SK-N-SH (cell line): Measurements from ENCODE around the gene GAS2L1. TPM values are rescaled to one million over a fixed set of nuclear protein-coding genes. Genes with fewer than 3 reads are reported as not detected.

Experiments used
- CTCF ChIA-PET: fragments of 300-600, 350-600 bp; formaldehyde crosslinking; extraction: SDS; loops from one replicate; lab custom pipeline; 2021; lab: Yijun Ruan, JAX
- POLR2A ChIA-PET: fragments of 350-600 bp; sonication (Branson Sonifier 250); formaldehyde crosslinking; extraction: SDS; loops from one replicate; lab custom pipeline; 2020; ENCODE audit warnings: antibody characterized with exemption, inconsistent platforms; lab: Yijun Ruan, JAX
- DNase-seq: peaks from one replicate; pipeline ENCODE4 v3.0.0; 2012
- H2AFZ ChIP-seq: fragments of 200-600 bp; sonication (generic); 2 replicates; pipeline ENCODE4 v1.8.1; 2016; ENCODE audit warnings: antibody characterized with exemption, mild to moderate bottlenecking, low read depth
- H3F3A ChIP-seq: fragments of 200-600 bp; sonication (generic); replicated peaks from 2 replicates; pipeline ENCODE3; 2016; ENCODE audit warnings: antibody characterized with exemption, mild to moderate bottlenecking; ENCODE audit not compliant: insufficient read depth
- H3K27ac ChIP-seq, 2 experiments: fragments of 200-500 bp in 1 of 2; fragments of 200-600 bp in 1 of 2; sonication (Bioruptor generic) in 1 of 2; sonication (generic), shearing (Covaris generic) in 1 of 2; 2 replicates each; pipeline versions ENCODE4 v1.5.1 to v1.6.1; 2014 to 2016; ENCODE audit warnings: low read depth in 2 of 2, inconsistent platforms in 1 of 2, low read length in 1 of 2, mild to moderate bottlenecking in 1 of 2, mixed read lengths in 1 of 2
- H3K27me3 ChIP-seq: fragments of 200-600 bp; sonication (generic), shearing (Covaris generic); 2 replicates; pipeline ENCODE4 v1.6.1; 2016; ENCODE audit warnings: mixed run types; ENCODE audit not compliant: insufficient read depth
- H3K36me3 ChIP-seq, 2 experiments: fragments of 200-500 bp in 1 of 2; fragments of 200-600 bp in 1 of 2; sonication (Bioruptor generic) in 1 of 2; sonication (generic) in 1 of 2; replicated peaks in 1 of 2; 2 replicates each; pipeline versions ENCODE3 to v1.5.1; 2014 to 2016; ENCODE audit warnings: low read length in 1 of 2, mild to moderate bottlenecking in 1 of 2; ENCODE audit not compliant: insufficient read depth in 2 of 2, control insufficient read depth in 1 of 2
- H3K4me1 ChIP-seq, 2 experiments: fragments of 200-500 bp in 1 of 2; fragments of 200-600 bp in 1 of 2; sonication (Bioruptor generic) in 1 of 2; sonication (generic), shearing (Covaris generic) in 1 of 2; 2 replicates each; pipeline versions ENCODE4 v1.5.1 to v1.6.1; 2014 to 2016; ENCODE audit warnings: low read depth in 1 of 2, low read length in 1 of 2, mixed run types in 1 of 2; ENCODE audit not compliant: insufficient read depth in 2 of 2, control insufficient read depth in 1 of 2
- H3K4me2 ChIP-seq: fragments of 200-600 bp; sonication (generic), shearing (Covaris generic); 2 replicates; pipeline ENCODE4 v1.6.1; 2017; ENCODE audit warnings: mixed run types
- H3K4me3 ChIP-seq, 2 experiments: fragments of 200-500 bp in 1 of 2; fragments of 200-600 bp in 1 of 2; sonication (Bioruptor generic) in 1 of 2; sonication (generic), shearing (Covaris generic) in 1 of 2; 2 replicates each; pipeline versions ENCODE4 v1.5.1 to v1.8.1; 2014 to 2016; ENCODE audit warnings: low read depth in 2 of 2, inconsistent platforms in 1 of 2, low read length in 1 of 2, mild to moderate bottlenecking in 1 of 2, mixed read lengths in 1 of 2, moderate library complexity in 1 of 2
- H3K79me2 ChIP-seq: fragments of 200-600 bp; sonication (generic); 2 replicates; pipeline ENCODE4 v1.8.1; 2017; ENCODE audit warnings: mild to moderate bottlenecking; ENCODE audit not compliant: insufficient read depth
- H3K9ac ChIP-seq: fragments of 200-600 bp; sonication (generic); 2 replicates; pipeline ENCODE4 v1.6.1; 2017; ENCODE audit warnings: mixed run types
- H3K9me2 ChIP-seq: fragments of 200-600 bp; sonication (generic); 2 replicates; pipeline ENCODE4 v1.6.1; 2017; ENCODE audit warnings: mixed run types
- H3K9me3 ChIP-seq: fragments of 200-600 bp; sonication (generic); 2 replicates; pipeline ENCODE4 v1.6.1; 2017; ENCODE audit warnings: mixed run types, mild to moderate bottlenecking, moderate library complexity
- H4K20me1 ChIP-seq: fragments of 200-600 bp; sonication (generic); 2 replicates; pipeline ENCODE4 v1.6.1; 2017; ENCODE audit warnings: mild to moderate bottlenecking, mixed run types; ENCODE audit not compliant: insufficient read depth
- CHD2 ChIP-seq: fragments of 150-350 bp; IDR thresholded peaks from 2 replicates; pipeline ENCODE4 v1.6.1; 2018; ENCODE audit warnings: low read length; ENCODE audit not compliant: partially characterized antibody
- ELF1 ChIP-seq: IDR thresholded peaks from 2 replicates; pipeline ENCODE4 v1.4.0; 2012
- EP300 ChIP-seq, 2 experiments: IDR thresholded peaks; 2 replicates each; pipeline versions ENCODE4 v1.4.0 to v1.6.1; 2012; ENCODE audit warnings: borderline replicate concordance in 1 of 2, low read depth in 1 of 2, low read length in 1 of 2
- EZH2phosphoT487 ChIP-seq: fragments of 200-600 bp; sonication (generic); IDR thresholded peaks from 2 replicates; pipeline ENCODE4 v1.6.1; 2017; ENCODE audit warnings: low read depth, mixed run types, mild to moderate bottlenecking, antibody characterized with exemption, moderate library complexity, borderline replicate concordance
- FOSL2 ChIP-seq: IDR thresholded peaks from 2 replicates; pipeline ENCODE4 v1.4.0; 2012; ENCODE audit warnings: low read depth, mild to moderate bottlenecking, moderate library complexity, borderline replicate concordance
- GABPA ChIP-seq: IDR thresholded peaks from 2 replicates; pipeline ENCODE4 v1.4.0; 2012; ENCODE audit warnings: low read depth, mild to moderate bottlenecking
- GATA2 ChIP-seq: sonication (generic); formaldehyde crosslinking; IDR thresholded peaks from 2 replicates; pipeline ENCODE4 v1.5.0; 2020; ENCODE audit warnings: mild to moderate bottlenecking, missing genetic modification reagents
- JUND ChIP-seq: IDR thresholded peaks from 2 replicates; pipeline ENCODE4 v1.4.0; 2012
- MAX ChIP-seq: IDR thresholded peaks from 2 replicates; pipeline ENCODE4 v1.4.0; 2012; ENCODE audit warnings: low read depth
- MXI1 ChIP-seq: IDR thresholded peaks from 2 replicates; pipeline ENCODE4 v1.6.1; 2012; ENCODE audit warnings: mild to moderate bottlenecking, low read depth, low read length, improper control_type of control experiment
- NFIC ChIP-seq: IDR thresholded peaks from 2 replicates; pipeline ENCODE4 v1.4.0; 2012; ENCODE audit warnings: borderline replicate concordance
- NRF1 ChIP-seq: IDR thresholded peaks from 2 replicates; pipeline ENCODE4 v1.6.1; 2012; ENCODE audit warnings: low read depth, mild to moderate bottlenecking, low read length
- POLR2AphosphoS5 ChIP-seq: IDR thresholded peaks from 2 replicates; pipeline ENCODE4 v1.6.1; 2012; ENCODE audit warnings: low read depth, low read length
- RAD21 ChIP-seq: IDR thresholded peaks from 2 replicates; pipeline ENCODE4 v1.6.1; 2012; ENCODE audit warnings: mild to moderate bottlenecking, low read length
- RCOR1 ChIP-seq: fragments of 150-350 bp; IDR thresholded peaks from 2 replicates; pipeline ENCODE4 v1.6.1; 2017; ENCODE audit warnings: antibody characterized with exemption, low read length
- RFX5 ChIP-seq: IDR thresholded peaks from 2 replicates; pipeline ENCODE4 v1.6.1; 2012; ENCODE audit warnings: mild to moderate bottlenecking, improper control_type of control experiment, low read length
- SMC3 ChIP-seq: IDR thresholded peaks from 2 replicates; pipeline ENCODE4 v1.6.1; 2012; ENCODE audit warnings: low read depth, low read length, improper control_type of control experiment
- TAF1 ChIP-seq: IDR thresholded peaks from 2 replicates; pipeline ENCODE4 v1.6.1; 2012; ENCODE audit warnings: low read depth, mild to moderate bottlenecking, low read length, moderate library complexity, borderline replicate concordance
- TCF12 ChIP-seq: IDR thresholded peaks from 2 replicates; pipeline ENCODE4 v1.4.0; 2012
- WGBS: methylation state at CpG from one replicate; pipeline ENCODE4 v1.1.6; 2017; ENCODE audit warnings: low lambda C conversion rate; 5-methylcytosine and 5-hydroxymethylcytosine counted together
- polyA plus RNA-seq, 3 experiments: library from polyadenylated mRNA; depleted of rRNA; stranded (reverse); fragments of >200 nt; gene quantifications; 2 replicates each; pipeline ENCODE4 v1.2.3, GENCODE V29; 2012
- TF ChIP-seq, protein P1 (sequence below): IDR thresholded peaks from 2 replicates; pipeline ENCODE4 v1.4.0; 2012; ENCODE audit warnings: low read depth, borderline replicate concordance
- TF ChIP-seq, protein P2 (sequence below): fragments of 150-350 bp; IDR thresholded peaks from 2 replicates; pipeline ENCODE4 v1.6.1; 2017; ENCODE audit warnings: antibody characterized with exemption, low read length, low read depth, borderline replicate concordance

GAS2L1 gene
- polyA plus RNA-seq, 1 of the 3 experiments (the other 2 are of a cell fraction), result 21.8 TPM

DNA sequence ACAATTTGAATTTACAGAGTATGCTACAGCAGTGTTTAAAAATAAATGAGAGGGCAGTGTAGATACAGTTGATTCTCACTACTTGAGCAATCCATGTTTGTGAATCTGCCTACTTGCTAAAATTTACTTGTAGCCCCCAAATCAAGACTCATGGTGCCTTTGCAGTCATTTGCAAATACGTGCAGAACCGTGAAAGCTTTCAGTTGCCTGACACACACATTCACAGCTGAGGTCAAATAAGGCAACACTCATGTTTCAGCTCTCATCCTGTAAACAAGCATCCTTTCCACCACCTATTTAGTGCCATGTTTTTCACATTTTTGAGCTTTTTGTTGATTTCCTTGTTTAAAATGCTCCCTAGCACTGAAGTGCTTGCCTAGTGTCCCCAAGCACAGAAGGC lies 41.6 kb downstream of the GAS2L1 start:
- Histone ChIP-seq H3K9ac (no peak overlapping the region), H3K36me3 (peaks cover 28 to 65% of the 10 kb centered on the region in 2 experiments), H3K9me3 (no peaks in the 10 kb centered on the region), H4K20me1 (no peaks in the 10 kb centered on the region), H3K27me3 (no peaks in the 10 kb centered on the region), H2AFZ (no peak overlapping the region), H3K4me1 (peaks cover 18 to 35% of the 10 kb centered on the region in 2 experiments), H3K79me2 (no peaks in the 10 kb centered on the region), H3K27ac (no peak overlapping the region), H3K4me2 (no peak overlapping the region), H3K4me3 (no peak overlapping the region), H3F3A (peaks cover 26% of the 10 kb centered on the region), H3K9me2 (no peaks in the 10 kb centered on the region)
- CTCF ChIA-PET, result interaction anchor here (1.2 to 2.2 kb wide), 3 partner anchors 11 to 54 kb away, joined by 3 to 11 read pairs (median 8); partner anchors contain the start of gene GAS2L1
- WGBS, result 93% methylated on average over 2 of the region's 2 CpGs
- no peak for DNase-seq
- TF ChIP-seq ELF1, result no peak
- no peak for TF ChIP-seq GABPA
- no peak for TF ChIP-seq JUND
- no peak for TF ChIP-seq EZH2phosphoT487
- TF ChIP-seq, protein P1, sequence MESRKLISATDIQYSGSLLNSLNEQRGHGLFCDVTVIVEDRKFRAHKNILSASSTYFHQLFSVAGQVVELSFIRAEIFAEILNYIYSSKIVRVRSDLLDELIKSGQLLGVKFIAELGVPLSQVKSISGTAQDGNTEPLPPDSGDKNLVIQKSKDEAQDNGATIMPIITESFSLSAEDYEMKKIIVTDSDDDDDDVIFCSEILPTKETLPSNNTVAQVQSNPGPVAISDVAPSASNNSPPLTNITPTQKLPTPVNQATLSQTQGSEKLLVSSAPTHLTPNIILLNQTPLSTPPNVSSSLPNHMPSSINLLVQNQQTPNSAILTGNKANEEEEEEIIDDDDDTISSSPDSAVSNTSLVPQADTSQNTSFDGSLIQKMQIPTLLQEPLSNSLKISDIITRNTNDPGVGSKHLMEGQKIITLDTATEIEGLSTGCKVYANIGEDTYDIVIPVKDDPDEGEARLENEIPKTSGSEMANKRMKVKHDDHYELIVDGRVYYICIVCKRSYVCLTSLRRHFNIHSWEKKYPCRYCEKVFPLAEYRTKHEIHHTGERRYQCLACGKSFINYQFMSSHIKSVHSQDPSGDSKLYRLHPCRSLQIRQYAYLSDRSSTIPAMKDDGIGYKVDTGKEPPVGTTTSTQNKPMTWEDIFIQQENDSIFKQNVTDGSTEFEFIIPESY, result no peak
- no peak for TF ChIP-seq SMC3
- no peak for TF ChIP-seq POLR2AphosphoS5
- TF ChIP-seq MXI1, result no peak
- no peak for TF ChIP-seq CHD2
- TF ChIP-seq, protein P2, sequence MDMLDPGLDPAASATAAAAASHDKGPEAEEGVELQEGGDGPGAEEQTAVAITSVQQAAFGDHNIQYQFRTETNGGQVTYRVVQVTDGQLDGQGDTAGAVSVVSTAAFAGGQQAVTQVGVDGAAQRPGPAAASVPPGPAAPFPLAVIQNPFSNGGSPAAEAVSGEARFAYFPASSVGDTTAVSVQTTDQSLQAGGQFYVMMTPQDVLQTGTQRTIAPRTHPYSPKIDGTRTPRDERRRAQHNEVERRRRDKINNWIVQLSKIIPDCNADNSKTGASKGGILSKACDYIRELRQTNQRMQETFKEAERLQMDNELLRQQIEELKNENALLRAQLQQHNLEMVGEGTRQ, result no peak
- no peak for TF ChIP-seq NFIC
- TF ChIP-seq RCOR1, result no peak
- no peak for TF ChIP-seq TAF1
- TF ChIP-seq TCF12, result no peak
- TF ChIP-seq GATA2, result no peak
- no peak for TF ChIP-seq NRF1
- no peak for TF ChIP-seq RFX5
- TF ChIP-seq MAX, result no peak
- POLR2A ChIA-PET, result no interaction called here

- Histone ChIP-seq H3K4me2 (no peak overlapping the region), H3K27me3 (no peaks in the 10 kb centered on the region), H2AFZ (no peak overlapping the region), H4K20me1 (no peaks in the 10 kb centered on the region), H3K9me3 (no peaks in the 10 kb centered on the region), H3K4me1 (peaks cover 10 to 26% of the 10 kb centered on the region in 2 experiments; a peak in 3 of 4 replicates), H3K36me3 (peaks cover 28 to 74% of the 10 kb centered on the region in 2 experiments), H3K9me2 (no peaks in the 10 kb centered on the region), H3K27ac (no peak overlapping the region), H3K9ac (no peak overlapping the region), H3K79me2 (no peaks in the 10 kb centered on the region), H3F3A (peaks cover 18% of the 10 kb centered on the region), H3K4me3 (no peak overlapping the region)
- WGBS, result 97% methylated on average over 18 of the region's 18 CpGs
- POLR2A ChIA-PET, result no interaction called here
- CTCF ChIA-PET, result interaction anchor here (0.7 to 1.7 kb wide), 2 partner anchors 10 to 103 kb away, joined by 3 to 8 read pairs; no protein-coding TSS in a partner anchor
- TF ChIP-seq RAD21 (no peak), EP300 (IDR thresholded peaks at IDR 0.05; ENCODE audit: borderline replicate concordance in 1 of 2, low read depth in 1 of 2, low read length in 1 of 2) (no peak), TCF12 (no peak), FOSL2 (no peak)
- DNase-seq, result no peak
Observed at GRCh38 chr22:29348956-29349355, 42.5 kb downstream of the GAS2L1 start.
